Spleen (tissue), 11 donors: Measurements from ENCODE around the gene GALNT3. TPM values are rescaled to one million over a fixed set of nuclear protein-coding genes. Genes with fewer than 3 reads are reported as not detected.

Experiments used
- DNase-seq: peaks from one replicate; pipeline ENCODE4 v3.0.0-alpha.2; 2020
- H3K27ac ChIP-seq, 8 donors: fragments of 200-600 bp; sonication (generic) in 7 of 8; 1 replicate in 4 of 8; 2 replicates in 4 of 8; pipeline versions ENCODE4 v1.5.0 to v1.8.0; 2016 to 2021; ENCODE audit warnings: inconsistent platforms in 4 of 8, mild to moderate bottlenecking in 4 of 8, moderate library complexity in 1 of 8
- H3K27me3 ChIP-seq, 7 donors: fragments of 200-600 bp; sonication (generic) in 6 of 7; replicated peaks in 1 of 7; 1 replicate in 4 of 7; 2 replicates in 3 of 7; pipeline versions ENCODE4 v1.5.0 to v1.8.0; 2016 to 2021; ENCODE audit warnings: inconsistent platforms in 3 of 7, mild to moderate bottlenecking in 1 of 7
- H3K36me3 ChIP-seq, 6 donors: fragments of 200-600 bp; sonication (generic) in 5 of 6; 1 replicate in 4 of 6; 2 replicates in 2 of 6; pipeline versions ENCODE4 v1.5.0 to v1.8.0; 2016 to 2021; ENCODE audit warnings: inconsistent platforms in 2 of 6
- H3K4me1 ChIP-seq, 6 donors: fragments of 200-600 bp; sonication (generic) in 5 of 6; 1 replicate in 3 of 6; 2 replicates in 3 of 6; pipeline versions ENCODE4 v1.5.0 to v1.8.0; 2016 to 2021; ENCODE audit warnings: inconsistent platforms in 3 of 6
- H3K4me3 ChIP-seq, 8 donors: fragments of 200-600 bp; sonication (generic) in 7 of 8; 1 replicate in 4 of 8; 2 replicates in 4 of 8; pipeline versions ENCODE4 v1.5.0 to v1.8.0; 2016 to 2021; ENCODE audit warnings: inconsistent platforms in 4 of 8, mild to moderate bottlenecking in 4 of 8, moderate library complexity in 2 of 8
- H3K9me3 ChIP-seq, 8 donors: fragments of 200-600 bp; sonication (generic) in 7 of 8; 1 replicate in 4 of 8; 2 replicates in 4 of 8; pipeline versions ENCODE4 v1.5.0 to v1.8.0; 2016 to 2021; ENCODE audit warnings: inconsistent platforms in 4 of 8
- CTCF ChIP-seq, 11 experiments: fragments of 200-600 bp in 7 of 11; fragments of 450-650 bp in 4 of 11; sonication (generic) in 4 of 11; IDR thresholded peaks in 8 of 11; conservative IDR thresholded peaks in 3 of 11; 1 replicate in 7 of 11; 2 replicates in 4 of 11; pipeline versions ENCODE4 v1.4.0 to v1.8.0; 2016 to 2021; ENCODE audit warnings: antibody characterized with exemption in 11 of 11, inconsistent platforms in 4 of 11, mild to moderate bottlenecking in 1 of 11
- POLR2A ChIP-seq, 3 donors: fragments of 450-650 bp; IDR thresholded peaks; one replicate each; pipeline ENCODE4 v1.5.1; 2017; ENCODE audit warnings: antibody characterized with exemption in 3 of 3, mild to moderate bottlenecking in 1 of 3
- POLR2AphosphoS5 ChIP-seq, 3 donors: sonication (generic); formaldehyde crosslinking; IDR thresholded peaks; one replicate each; pipeline ENCODE4 v1.5.1; 2017; ENCODE audit warnings: antibody characterized with exemption in 3 of 3
- WGBS, 5 donors: extraction: QIAGEN DNeasy Blood & Tissue Kit in 3 of 5; methylation state at CpG; one replicate each; pipeline versions ENCODE4 v1.1.5 to v1.1.7; 2013 to 2018; 5-methylcytosine and 5-hydroxymethylcytosine counted together
- intact Hi-C: fragments of 100-400 bp; cut with DNase I; formaldehyde crosslinking; loops from one replicate; pipeline ENCODE4 v1.15.0; 2023; ENCODE audit warnings: low total_unique reads
- polyA plus RNA-seq, 3 donors: library from polyadenylated mRNA; stranded (reverse); fragments of 200-250 nt; gene quantifications; one replicate each; pipeline ENCODE4 v1.2.1, GENCODE V29; 2013
- total RNA-seq, 7 donors: library from RNA; depleted of rRNA in 3 of 7; stranded (reverse); fragments of >200 nt in 3 of 7; fragmentation: NEBNext Ultra II Directional in 4 of 7; extraction: Animal tissue kit (Norgen Biotek cat#: 25700) in 4 of 7; gene quantifications; one replicate each; pipeline versions ENCODE4 v1.1.0 to v1.2.1, GENCODE V29; 2016 to 2021
- donor health status: healthy with polysubstance abuse.
- donor health status: DM: no; HTN: no; CAD: no; lungs with moderate emphysema.
- donor health status: DM: no; HTN: no; CAD: no.
- donor health status: Bipolar disorder and iron deficiency.
- donor health status: healthy.
- donor health status: DM: no; HTN: no; CAD: no.
- donor health status: DM: yes; HTN: yes; CAD: no.

Gene GALNT3
- total and polyA plus RNA-seq, 10 donors: 5.6 to 58.1 (median 31.2) TPM

- 0 to 90% (median 44%) methylated on average over 1 of the region's 1 CpG for WGBS, 5 donors
- H3K36me3 ChIP-seq: no peaks in the 10 kb centered on the region
- H3K4me3 ChIP-seq: peak overlapping the region in 3 of 8 donors; percentile 5 to 86 (median 70)
- peaks cover 0 to 69% (median 24%) of the 10 kb centered on the region in 6 donors for H3K4me1 ChIP-seq
- H3K27ac ChIP-seq: no peak overlapping the region
- DNase-seq: no peak
- no peaks in the 10 kb centered on the region for H3K9me3 ChIP-seq
- TF ChIP-seq POLR2AphosphoS5 (IDR thresholded peaks at IDR 0.05): no peak
- H3K27me3 ChIP-seq: peaks cover 0 to 18% (median 5%) of the 10 kb centered on the region in 7 donors
- intact Hi-C loops: no loop called here
These were observed 2.0 kb downstream of the GALNT3 start for GRCh38 chr2:165792104-165792454.

- H3K9me3 ChIP-seq: no peaks in the 10 kb centered on the region
- no peak for TF ChIP-seq POLR2A (IDR thresholded peaks at IDR 0.05)
- no peak for TF ChIP-seq POLR2AphosphoS5 (IDR thresholded peaks at IDR 0.05)
- no peak for TF ChIP-seq CTCF (IDR thresholded peaks at IDR 0.05 in 8 of 11, conservative IDR thresholded peaks at IDR 0.05 in 3 of 11)
- no peak for DNase-seq
- H3K36me3 ChIP-seq: no peaks in the 10 kb centered on the region
- H3K4me3 ChIP-seq: peak overlapping the region in 3 of 8 donors; percentile 5 to 86 (median 70)
- H3K27me3 ChIP-seq: peaks cover 0 to 18% (median 5%) of the 10 kb centered on the region in 7 donors
- 66 to 84% (median 71%) methylated on average over 2 of the region's 2 CpGs for WGBS, 5 donors
- H3K4me1 ChIP-seq: peaks cover 0 to 64% (median 24%) of the 10 kb centered on the region in 6 donors
- intact Hi-C loops: no loop called here
- H3K27ac ChIP-seq: no peak overlapping the region
These were observed 2.5 kb downstream of the GALNT3 start for GRCh38 chr2:165791421-165792103.

DNA sequence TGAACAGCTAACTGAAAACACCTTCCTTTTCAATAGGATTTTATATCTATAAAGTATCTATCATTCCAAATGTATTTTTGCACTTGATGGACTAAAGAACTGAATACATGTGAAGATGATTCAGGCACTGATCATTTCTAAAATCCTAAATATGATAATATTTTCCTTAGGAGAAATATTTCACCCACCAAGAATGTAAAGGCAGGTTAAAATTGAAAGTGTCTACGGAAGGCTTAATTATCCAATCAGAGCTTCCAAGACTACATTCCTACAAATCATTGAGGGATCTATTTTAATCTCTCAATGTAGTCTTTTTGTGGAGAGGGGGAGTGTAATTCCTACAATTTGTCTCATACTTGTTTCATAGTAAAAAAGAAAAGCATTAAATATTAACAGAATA lies 3.6 kb downstream of the GALNT3 start:
- Histone ChIP-seq H3K4me1 (peaks cover 0 to 53% (median 24%) of the 10 kb centered on the region in 6 donors), H3K9me3 (no peaks in the 10 kb centered on the region), H3K27ac (no peak overlapping the region), H3K36me3 (no peaks in the 10 kb centered on the region), H3K27me3 (peaks cover 0 to 18% (median 5%) of the 10 kb centered on the region in 7 donors), H3K4me3 (peak overlapping the region in 1 of 8 donors; percentile 70)
- no peak for DNase-seq
- WGBS, 5 donors: 84 to 97% (median 91%) methylated on average over 1 of the region's 1 CpG
- intact Hi-C loops: no loop called here
- no peak for TF ChIP-seq POLR2A (IDR thresholded peaks at IDR 0.05)

GRCh38 chr2:165787334-165787733 lies 6.7 kb downstream of the GALNT3 start:
- 55 to 85% (median 65%) methylated on average over 1 of the region's 1 CpG for WGBS, 5 donors
- Histone ChIP-seq H3K27ac (no peak overlapping the region), H3K9me3 (no peaks in the 10 kb centered on the region), H3K27me3 (no peaks in the 10 kb centered on the region), H3K4me1 (peaks cover 0 to 21% (median under 1%) of the 10 kb centered on the region in 6 donors), H3K36me3 (peaks cover 0 to 6% (median 0%) of the 10 kb centered on the region in 6 donors), H3K4me3 (no peak overlapping the region)
- intact Hi-C loops: no loop called here
- TF ChIP-seq CTCF (IDR thresholded peaks at IDR 0.05 in 8 of 11, conservative IDR thresholded peaks at IDR 0.05 in 3 of 11) (no peak), POLR2AphosphoS5 (IDR thresholded peaks at IDR 0.05) (no peak), POLR2A (IDR thresholded peaks at IDR 0.05) (no peak)
- DNase-seq: no peak

- H3K27ac ChIP-seq: no peak overlapping the region
- peaks cover 0 to 16% (median 3%) of the 10 kb centered on the region in 6 donors for H3K4me1 ChIP-seq
- H3K36me3 ChIP-seq: peaks cover 0 to 18% (median 0%) of the 10 kb centered on the region in 6 donors
- no peak overlapping the region for H3K4me3 ChIP-seq
- 92 to 98% (median 96%) methylated on average over 4 of the region's 4 CpGs for WGBS, 5 donors
- peaks cover 0 to 15% (median 9%) of the 10 kb centered on the region in 8 donors for H3K9me3 ChIP-seq
- no peak for DNase-seq
- TF ChIP-seq CTCF (IDR thresholded peaks at IDR 0.05 in 8 of 11, conservative IDR thresholded peaks at IDR 0.05 in 3 of 11): no peak
- TF ChIP-seq POLR2A (IDR thresholded peaks at IDR 0.05): no peak
- TF ChIP-seq POLR2AphosphoS5 (IDR thresholded peaks at IDR 0.05): no peak
- H3K27me3 ChIP-seq: no peaks in the 10 kb centered on the region
- intact Hi-C loops: no loop called here
These were observed 14.3 kb downstream of the GALNT3 start for GRCh38 chr2:165779706-165780105.
